PC-3 (cell line): Measurements from ENCODE around the gene NUAK1. TPM values are rescaled to one million over a fixed set of nuclear protein-coding genes. Genes with fewer than 3 reads are reported as not detected.

Source experiments
- ATAC-seq: fragments of 200-7000 bp; cut with Tn5 transposase; 2 replicates; pipeline ENCODE4 v1.9.1; 2020; ENCODE audit warnings: mild to moderate bottlenecking, moderate library complexity
- BruUV-seq: library from RNA; stranded (reverse); fragments of 400-500 nt; replicated peaks from 2 replicates; lab custom pipeline; 2021; lab: Mats Ljungman, UMichigan
- CTCF ChIA-PET: fragments of 300-600 bp; sonication (Branson Sonifier 250); formaldehyde crosslinking; loops from one replicate; lab custom pipeline; 2022; ENCODE audit warnings: antibody characterized with exemption; lab: Charles Lee
- POLR2A ChIA-PET: fragments of 300-600 bp; sonication (Branson Sonifier 250); formaldehyde crosslinking; loops from one replicate; lab custom pipeline; 2022; ENCODE audit warnings: antibody characterized with exemption; ENCODE audit not compliant: unreplicated experiment; lab: Charles Lee
- DNase-seq: peaks from one replicate; pipeline ENCODE4 v3.0.0-alpha.2; 2015
- H2AFZ ChIP-seq: fragments of 300-600 bp; sonication (generic); 2 replicates; pipeline ENCODE4 v1.6.0; 2016; ENCODE audit warnings: antibody characterized with exemption, low read length
- H3F3A ChIP-seq: fragments of 300-600 bp; sonication (generic); one replicate; pipeline ENCODE4 v1.6.0; 2017; ENCODE audit warnings: antibody characterized with exemption, low read length, control low read depth, mild to moderate bottlenecking; ENCODE audit not compliant: unreplicated experiment
- H3K27ac ChIP-seq: fragments of 300-600 bp; sonication (generic); 2 replicates; pipeline ENCODE4 v1.5.1; 2016; ENCODE audit warnings: mild to moderate bottlenecking, low read length
- H3K27me3 ChIP-seq: fragments of 300-600 bp; sonication (generic); 2 replicates; pipeline ENCODE4 v1.6.1; 2016; ENCODE audit warnings: low read length, mixed read lengths
- H3K36me3 ChIP-seq: fragments of 300-600 bp; sonication (generic); 2 replicates; pipeline ENCODE4 v1.6.1; 2016; ENCODE audit warnings: low read depth, mixed run types, low read length, mixed read lengths
- H3K4me1 ChIP-seq: fragments of 300-600 bp; sonication (generic); 2 replicates; pipeline ENCODE4 v1.5.1; 2016; ENCODE audit warnings: low read length; ENCODE audit not compliant: insufficient read depth
- H3K4me2 ChIP-seq: fragments of 300-600 bp; sonication (generic); 2 replicates; pipeline ENCODE4 v1.6.0; 2016; ENCODE audit warnings: low read length
- H3K4me3 ChIP-seq: fragments of 300-600 bp; sonication (generic); 2 replicates; pipeline ENCODE4 v1.5.1; 2016; ENCODE audit warnings: mild to moderate bottlenecking, low read length, mixed read lengths
- H3K79me2 ChIP-seq: fragments of 300-600 bp; sonication (generic); 2 replicates; pipeline ENCODE4 v1.6.1; 2017; ENCODE audit warnings: low read length, mixed read lengths
- H3K9ac ChIP-seq: fragments of 300-600 bp; sonication (generic); 2 replicates; pipeline ENCODE4 v1.6.0; 2016; ENCODE audit warnings: mild to moderate bottlenecking, low read length
- H3K9me2 ChIP-seq: fragments of 300-600 bp; sonication (generic); replicated peaks from 2 replicates; pipeline ENCODE4 v1.6.1; 2016; ENCODE audit warnings: mixed run types, low read length, mixed read lengths
- H3K9me3 ChIP-seq: fragments of 300-600 bp; sonication (generic); 2 replicates; pipeline ENCODE4 v1.6.1; 2016; ENCODE audit warnings: low read length, mixed read lengths
- H4K20me1 ChIP-seq: fragments of 300-600 bp; sonication (generic); 2 replicates; pipeline ENCODE4 v1.6.1; 2016; ENCODE audit warnings: low read length, mixed read lengths
- CTCF ChIP-seq: fragments of 300-600 bp; sonication (generic); conservative IDR thresholded peaks from 2 replicates; pipeline ENCODE4 v1.5.1; 2017; ENCODE audit warnings: antibody characterized with exemption, low read depth, mild to moderate bottlenecking, low read length
- EZH2 ChIP-seq: fragments of 300-600 bp; sonication (generic); IDR thresholded peaks from one replicate; pipeline ENCODE4 v1.6.1; 2017; ENCODE audit warnings: antibody characterized with exemption, mild to moderate bottlenecking, low read length; ENCODE audit not compliant: unreplicated experiment
- EZH2phosphoT487 ChIP-seq: fragments of 300-600 bp; sonication (generic); IDR thresholded peaks from 2 replicates; pipeline ENCODE4 v1.6.1; 2018; ENCODE audit warnings: mild to moderate bottlenecking, antibody characterized with exemption, low read length, borderline replicate concordance
- intact Hi-C: fragments of 100-400 bp; cut with micrococcal nuclease; formaldehyde crosslinking; loops from 2 replicates; pipeline ENCODE4 v1.9.0; 2023
- total RNA-seq: library from RNA; depleted of rRNA; stranded (reverse); fragments of >200 nt; gene quantifications from 2 replicates; pipeline ENCODE4 v1.2.3, GENCODE V29; 2014

NUAK1 gene
- total RNA-seq, 1 experiment from 2014 or later = 9.8 TPM

GRCh38 chr12:106161491-106161890 is 22.7 kb upstream of the NUAK1 start:
- Histone ChIP-seq H3F3A (no peaks in the 10 kb centered on the region), H3K27ac (no peak overlapping the region), H2AFZ (no peak overlapping the region), H3K9ac (no peak overlapping the region), H3K27me3 (peaks cover 47% of the 10 kb centered on the region), H3K4me1 (no peaks in the 10 kb centered on the region), H3K4me2 (no peak overlapping the region), H3K79me2 (no peaks in the 10 kb centered on the region), H3K9me2 (no peaks in the 10 kb centered on the region), H3K4me3 (no peak overlapping the region), H4K20me1 (no peaks in the 10 kb centered on the region), H3K36me3 (no peaks in the 10 kb centered on the region), H3K9me3 (no peaks in the 10 kb centered on the region)
- DNase-seq (no peak), ATAC-seq (no peak)
- intact Hi-C loops = no loop called here
- POLR2A ChIA-PET = no interaction called here
- BruUV-seq = no TSS peak
- CTCF ChIA-PET = no interaction called here
- TF ChIP-seq EZH2 (no peak), CTCF (no peak), EZH2phosphoT487 (no peak)

DNA sequence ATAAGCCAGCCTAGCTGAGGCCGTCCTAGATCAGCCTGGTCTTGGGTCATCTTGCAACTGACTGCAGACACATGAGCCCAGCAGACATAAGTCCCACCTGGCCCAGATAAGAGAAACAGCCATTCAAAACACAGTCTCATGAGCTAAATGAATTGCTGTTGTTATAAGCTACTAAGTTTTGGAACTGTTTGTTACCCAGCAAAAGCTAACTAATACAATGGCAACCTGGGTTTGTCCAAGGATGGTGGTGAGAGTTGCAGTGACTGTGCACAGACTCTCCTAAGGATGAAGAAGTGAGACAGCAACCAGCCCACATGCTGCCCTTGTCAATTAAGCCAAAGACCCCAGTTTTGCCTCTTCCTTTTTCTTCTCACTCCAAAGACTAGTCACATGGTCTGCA is 22.2 kb upstream of the NUAK1 start:
- POLR2A ChIA-PET = no interaction called here
- no peak overlapping the region for H3K27ac ChIP-seq
- intact Hi-C loops = no loop called here
- H3K36me3 ChIP-seq = no peaks in the 10 kb centered on the region
- BruUV-seq = no TSS peak
- peaks cover 41% of the 10 kb centered on the region for H3K27me3 ChIP-seq
- no peak for DNase-seq
- H3K9me3 ChIP-seq = no peaks in the 10 kb centered on the region
- H3F3A ChIP-seq = no peaks in the 10 kb centered on the region
- ATAC-seq = no peak
- no peaks in the 10 kb centered on the region for H3K4me1 ChIP-seq
- no peaks in the 10 kb centered on the region for H3K79me2 ChIP-seq
- H3K9ac ChIP-seq = no peak overlapping the region
- H3K4me2 ChIP-seq = no peak overlapping the region
- no peak overlapping the region for H2AFZ ChIP-seq
- H4K20me1 ChIP-seq = no peaks in the 10 kb centered on the region
- CTCF ChIA-PET = no interaction called here
- H3K4me3 ChIP-seq = no peak overlapping the region
- H3K9me2 ChIP-seq = no peaks in the 10 kb centered on the region
- no peak for TF ChIP-seq CTCF
- TF ChIP-seq EZH2 = no peak
- TF ChIP-seq EZH2phosphoT487 = no peak

- Histone ChIP-seq H3K9ac (no peak overlapping the region), H4K20me1 (no peaks in the 10 kb centered on the region), H3K4me1 (no peaks in the 10 kb centered on the region), H3K79me2 (no peaks in the 10 kb centered on the region), H3K4me3 (no peak overlapping the region), H3K27me3 (peaks cover 23% of the 10 kb centered on the region), H3K36me3 (no peaks in the 10 kb centered on the region), H3K4me2 (no peak overlapping the region), H3F3A (no peaks in the 10 kb centered on the region), H3K27ac (no peak overlapping the region), H3K9me3 (no peaks in the 10 kb centered on the region), H2AFZ (no peak overlapping the region), H3K9me2 (no peaks in the 10 kb centered on the region)
- CTCF ChIA-PET = interaction anchor here (0.6 kb wide), 1 partner anchor 46 kb away, joined by 4 read pairs; no protein-coding TSS in a partner anchor
- DNase-seq = no peak
- ATAC-seq = no peak
- POLR2A ChIA-PET = no interaction called here
- no TSS peak for BruUV-seq
- intact Hi-C loops = no loop called here
- TF ChIP-seq EZH2 = no peak
- no peak for TF ChIP-seq CTCF
- TF ChIP-seq EZH2phosphoT487 = no peak
These were observed 19.0 kb upstream of the NUAK1 start for GRCh38 chr12:106157802-106158201.
